A549 treated with GW870086 at 1 μM for 4 hours (cell line): ENCODE data around the gene CERK. TPM values are rescaled to one million over a fixed set of nuclear protein-coding genes. Genes with fewer than 3 reads are reported as not detected.

Experiments
- total RNA-seq: library from RNA; stranded (reverse); fragments of 200-300 nt; extraction: Qiagen RNA extraction; gene quantifications from 5 replicates; pipeline ENCODE4 v1.2.3, GENCODE V29; 2022; ENCODE audit warnings: low read depth

Gene CERK
- 23.1 to 26.5 TPM (median 24.0 TPM) in 5 replicates for total RNA-seq

DNA sequence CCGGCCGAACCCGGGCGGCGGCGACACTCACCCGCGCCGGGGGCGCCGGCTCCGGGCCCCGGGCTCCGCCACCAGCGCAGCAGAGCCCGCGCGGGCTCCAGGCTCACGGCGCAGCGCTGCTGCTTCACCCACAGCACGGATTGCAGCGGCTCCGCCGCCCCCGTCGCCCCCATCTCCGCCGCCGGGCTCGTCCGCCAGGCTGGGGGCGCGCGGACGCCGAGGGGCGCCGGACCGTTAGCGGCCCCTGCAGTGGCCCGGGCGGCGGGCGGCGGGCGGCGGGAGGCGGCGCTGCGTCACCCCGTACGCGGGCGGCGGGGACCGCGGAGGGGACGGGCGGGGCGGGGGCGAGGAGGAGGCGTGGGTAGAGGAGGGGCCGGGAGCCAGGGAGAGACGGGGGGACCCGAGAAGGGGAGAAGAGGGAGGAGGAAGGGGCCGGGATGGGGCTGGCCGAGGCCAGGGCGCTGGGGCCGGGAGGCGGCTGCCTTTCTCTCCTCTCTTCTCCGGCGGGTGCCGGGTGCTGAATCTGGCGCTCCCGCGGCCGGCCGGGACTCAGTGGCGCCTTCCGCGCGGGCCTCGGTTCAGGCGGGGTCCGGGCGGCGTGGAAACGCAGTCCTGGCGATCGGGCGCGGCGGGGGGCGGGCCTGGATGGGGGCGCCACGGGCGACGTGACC is at the start of gene CERK:
CERK (minus strand) TSS at position 277 of the 671 bp plus-strand sequence; CDS start at position 173, 104 bp downstream.

DNA sequence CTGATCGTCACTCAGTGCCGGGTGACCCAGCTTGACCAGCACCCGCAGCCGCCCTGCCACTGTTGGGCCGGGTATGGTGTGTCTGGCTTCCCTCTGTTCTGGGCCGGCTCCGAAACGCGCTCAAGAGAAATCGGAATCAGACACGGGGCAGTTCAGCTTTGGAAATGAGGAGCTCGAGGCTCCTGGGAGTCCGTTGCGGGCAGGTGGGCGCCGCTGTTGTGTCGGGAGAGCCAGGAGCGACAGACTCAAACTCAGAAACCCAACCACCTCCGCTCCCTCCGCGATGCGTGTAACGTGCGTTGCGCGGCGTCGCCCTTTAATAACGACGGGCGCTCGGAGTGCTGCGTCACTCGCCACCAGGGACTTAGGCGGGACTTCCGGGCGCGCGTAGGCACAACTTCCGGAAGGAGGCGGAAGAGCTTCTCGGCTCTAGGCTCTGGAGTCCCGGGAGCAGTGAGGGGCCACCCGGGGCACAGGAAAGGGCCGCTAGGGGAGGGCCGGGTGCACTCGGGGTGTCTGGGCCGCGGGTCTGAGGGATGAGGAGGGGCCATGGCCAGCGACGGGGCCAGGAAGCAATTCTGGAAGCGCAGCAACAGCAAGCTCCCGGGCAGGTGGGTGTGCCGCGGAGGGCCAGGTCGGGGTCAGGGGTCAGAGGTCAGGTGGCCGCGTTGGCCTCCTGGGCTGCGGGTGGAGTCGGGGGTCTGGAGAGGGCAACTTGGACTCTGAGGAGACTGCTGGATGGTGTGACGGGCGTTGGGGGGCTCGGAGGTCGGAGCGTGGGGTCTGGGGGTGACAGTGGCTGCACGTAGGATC is 24.4 kb upstream of the CERK start, which contains the start of gene TBC1D22A:
TBC1D22A (plus strand) TSS at position 413 of the 813 bp plus-strand sequence; CDS start at position 550, 137 bp downstream.

Other genes with a start within 250 kb of the CERK start
- 23.3 to 31.4 TPM (median 27.9 TPM) in 5 replicates for gene CELSR1, start 200.6 kb downstream of the CERK start, total RNA-seq
- gene GRAMD4, start 117.9 kb downstream of the CERK start, total RNA-seq = 14.7 to 24.6 TPM (median 22.4 TPM) in 5 replicates
- gene TBC1D22A, start 24.4 kb upstream of the CERK start, total RNA-seq = 9.1 to 10.6 TPM (median 10.0 TPM) in 5 replicates